ENCODE results near the gene CFAP77. TPM values are rescaled to one million over a fixed set of nuclear protein-coding genes. Genes with fewer than 3 reads are reported as not detected.

Gene CFAP77
- total and polyA plus RNA-seq, 7 experiments from 2014 or later, result not detected

GRCh38 chr9:132487351-132487791 is 77.4 kb downstream of the CFAP77 start:
- peak in 7 of 9 donors; percentile 52 to 82 (median 75) for DNase-seq
- Histone ChIP-seq H3K4me3 (ENCODE audit: low read length) (peak overlapping the region; percentile 17), H3K9me3 (ENCODE audit: control insufficient read depth in 2 of 3, low read length in 3 of 3) (no peaks in the 10 kb centered on the region), H3K27me3 (ENCODE audit: control insufficient read depth in 2 of 2, insufficient read depth in 2 of 2, low read length in 2 of 2) (peaks cover 0 to 8% of the 10 kb centered on the region in 2 donors), H3K4me1 (ENCODE audit: control insufficient read depth in 2 of 2, insufficient read depth in 2 of 2, low read length in 2 of 2) (peaks cover 22 to 23% of the 10 kb centered on the region in 2 donors), H3K36me3 (ENCODE audit: control insufficient read depth in 2 of 3, insufficient read depth in 3 of 3, low read length in 3 of 3) (no peaks in the 10 kb centered on the region), H3K27ac (ENCODE audit: low read depth, low read length) (no peak overlapping the region)
- intact Hi-C loops (cut with micrococcal nuclease), result loop anchor here in 1 of 2 donors (5.0 kb wide), 1 partner anchor 75 kb away; the partner anchor contains the start of gene CFAP77
- H3K4me3 Mint-ChIP-seq, result peak overlapping the region; percentile 35 to 79 (median 71)
- H3K4me1 Mint-ChIP-seq, result peaks cover 17 to 32% (median 26%) of the 10 kb centered on the region in 7 donors
- H3K9me3 Mint-ChIP-seq, result peaks cover 0 to 4% (median 0%) of the 10 kb centered on the region in 11 donors
- ChIA-PET POLR2A (no interaction called here), CTCF (no interaction called here)
- ATAC-seq, result peak; percentile 89
- peaks cover 50 to 68% (median 54%) of the 10 kb centered on the region in 5 donors for H3K27me3 Mint-ChIP-seq
- H3K36me3 Mint-ChIP-seq, result no peaks in the 10 kb centered on the region
- peak overlapping the region in 8 of 9 donors; percentile 13 to 89 (median 78) for H3K27ac Mint-ChIP-seq

DNA sequence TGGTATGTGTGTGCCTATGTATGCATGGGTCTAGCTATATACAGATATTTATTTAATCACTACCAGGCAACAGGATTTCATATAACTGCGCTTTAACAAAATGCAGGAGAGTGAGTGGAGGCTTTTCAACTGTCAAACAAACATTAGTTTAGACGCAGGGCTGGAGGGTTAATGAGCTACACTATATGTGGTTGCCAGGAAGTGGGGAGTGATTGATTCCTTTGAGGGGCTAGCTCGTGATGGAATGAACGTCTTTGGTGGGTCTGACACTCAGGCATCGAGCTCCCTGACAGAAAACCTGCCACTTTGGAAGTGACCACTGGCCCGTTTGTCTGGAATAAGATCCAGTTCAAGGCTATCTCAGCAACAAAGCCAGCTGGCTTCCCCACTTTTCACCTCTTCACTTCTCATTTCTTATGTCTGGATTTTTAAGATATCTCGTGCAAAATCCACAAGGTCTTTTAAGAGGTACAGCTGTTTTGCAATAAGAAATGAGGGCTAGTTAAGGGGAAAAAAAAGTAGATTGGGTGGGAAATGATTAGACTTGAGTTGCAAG is 78.0 kb downstream of the CFAP77 start:
- no peak for DNase-seq
- intact Hi-C loops (cut with micrococcal nuclease), result loop anchor here in 1 of 2 donors (5.0 kb wide), 1 partner anchor 76 kb away; the partner anchor contains the start of gene CFAP77
- peaks cover 0 to 4% (median 0%) of the 10 kb centered on the region in 11 donors for H3K9me3 Mint-ChIP-seq

GRCh38 chr9:132488626-132489025 is 78.6 kb downstream of the CFAP77 start:
- H3K27me3 Mint-ChIP-seq, result peaks cover 54 to 69% (median 66%) of the 10 kb centered on the region in 5 donors
- H3K27ac ChIP-seq (ENCODE audit: low read depth, low read length), result no peak overlapping the region
- H3K9me3 Mint-ChIP-seq, result peaks cover 0 to 4% (median 0%) of the 10 kb centered on the region in 11 donors
- ChIA-PET CTCF (no interaction called here), POLR2A (no interaction called here)
- H3K4me1 ChIP-seq (ENCODE audit: control insufficient read depth in 2 of 2, insufficient read depth in 2 of 2, low read length in 2 of 2), result peaks cover 22 to 23% of the 10 kb centered on the region in 2 donors
- H3K4me3 ChIP-seq (ENCODE audit: low read length), result no peak overlapping the region
- no peak for ATAC-seq
- H3K36me3 Mint-ChIP-seq, result no peaks in the 10 kb centered on the region
- peaks cover 17 to 32% (median 26%) of the 10 kb centered on the region in 7 donors for H3K4me1 Mint-ChIP-seq
- no peaks in the 10 kb centered on the region for H3K36me3 ChIP-seq (ENCODE audit: control insufficient read depth in 2 of 3, insufficient read depth in 3 of 3, low read length in 3 of 3)
- peak overlapping the region in 1 of 10 donors; percentile 76 for H3K4me3 Mint-ChIP-seq
- DNase-seq, result no peak
- no peaks in the 10 kb centered on the region for H3K9me3 ChIP-seq (ENCODE audit: control insufficient read depth in 2 of 3, low read length in 3 of 3)
- peak overlapping the region in 3 of 9 donors; percentile 26 to 83 (median 46) for H3K27ac Mint-ChIP-seq
- intact Hi-C loops (cut with micrococcal nuclease), result loop anchor here in 1 of 2 donors (5.0 kb wide), 1 partner anchor 76 kb away; the partner anchor contains the start of gene CFAP77
- peaks cover 0 to 12% of the 10 kb centered on the region in 2 donors for H3K27me3 ChIP-seq (ENCODE audit: control insufficient read depth in 2 of 2, insufficient read depth in 2 of 2, low read length in 2 of 2)

More for the DNA sequence above, 78.0 kb downstream of the CFAP77 start:
- Mint-ChIP-seq H3K4me3 (peak overlapping the region in 9 of 10 donors; percentile 35 to 79 (median 69)), H3K27me3 (peaks cover 52 to 69% (median 61%) of the 10 kb centered on the region in 5 donors), H3K36me3 (no peaks in the 10 kb centered on the region), H3K4me1 (peaks cover 17 to 32% (median 26%) of the 10 kb centered on the region in 7 donors), H3K27ac (peak overlapping the region in 6 of 9 donors; percentile 14 to 89 (median 78))
- peaks cover 22 to 23% of the 10 kb centered on the region in 2 donors for H3K4me1 ChIP-seq (ENCODE audit: control insufficient read depth in 2 of 2, insufficient read depth in 2 of 2, low read length in 2 of 2)
- ChIA-PET CTCF (no interaction called here), POLR2A (no interaction called here)
- H3K4me3 ChIP-seq (ENCODE audit: low read length), result peak overlapping the region; percentile 17
- no peaks in the 10 kb centered on the region for H3K36me3 ChIP-seq (ENCODE audit: control insufficient read depth in 2 of 3, insufficient read depth in 3 of 3, low read length in 3 of 3)
- H3K9me3 ChIP-seq (ENCODE audit: control insufficient read depth in 2 of 3, low read length in 3 of 3), result no peaks in the 10 kb centered on the region
- no peak for ATAC-seq
- no peak overlapping the region for H3K27ac ChIP-seq (ENCODE audit: low read depth, low read length)
- peaks cover 0 to 12% of the 10 kb centered on the region in 2 donors for H3K27me3 ChIP-seq (ENCODE audit: control insufficient read depth in 2 of 2, insufficient read depth in 2 of 2, low read length in 2 of 2)

- no peaks in the 10 kb centered on the region for H3K36me3 Mint-ChIP-seq
- no peak overlapping the region for H3K4me3 ChIP-seq (ENCODE audit: low read length)
- H3K4me1 ChIP-seq (ENCODE audit: control insufficient read depth in 2 of 2, insufficient read depth in 2 of 2, low read length in 2 of 2), result peaks cover 22 to 23% of the 10 kb centered on the region in 2 donors
- CTCF ChIA-PET, result no interaction called here
- peak overlapping the region in 1 of 10 donors; percentile 9 for H3K4me3 Mint-ChIP-seq
- H3K27me3 ChIP-seq (ENCODE audit: control insufficient read depth in 2 of 2, insufficient read depth in 2 of 2, low read length in 2 of 2), result peaks cover 0 to 12% of the 10 kb centered on the region in 2 donors
- peaks cover 0 to 4% (median 0%) of the 10 kb centered on the region in 11 donors for H3K9me3 Mint-ChIP-seq
- no peak overlapping the region for H3K27ac Mint-ChIP-seq
- no peak overlapping the region for H3K27ac ChIP-seq (ENCODE audit: low read depth, low read length)
- DNase-seq (no peak), ATAC-seq (no peak)
- H3K36me3 ChIP-seq (ENCODE audit: control insufficient read depth in 2 of 3, insufficient read depth in 3 of 3, low read length in 3 of 3), result no peaks in the 10 kb centered on the region
- H3K9me3 ChIP-seq (ENCODE audit: control insufficient read depth in 2 of 3, low read length in 3 of 3), result no peaks in the 10 kb centered on the region
- POLR2A ChIA-PET, result no interaction called here
- peaks cover 57 to 71% (median 62%) of the 10 kb centered on the region in 5 donors for H3K27me3 Mint-ChIP-seq
- peaks cover 17 to 32% (median 26%) of the 10 kb centered on the region in 7 donors for H3K4me1 Mint-ChIP-seq
- intact Hi-C loops (cut with micrococcal nuclease), result loop anchor here in 1 of 2 donors (5.0 kb wide), 1 partner anchor 77 kb away; the partner anchor contains the start of gene CFAP77
Measured at GRCh38 chr9:132489536-132489935, 79.5 kb downstream of the CFAP77 start.

GRCh38 chr9:132494857-132495256 is 84.8 kb downstream of the CFAP77 start:
- no peak overlapping the region for H3K4me3 Mint-ChIP-seq
- ATAC-seq (no peak), DNase-seq (no peak)
- H3K36me3 Mint-ChIP-seq, result no peaks in the 10 kb centered on the region
- H3K9me3 ChIP-seq (ENCODE audit: control insufficient read depth in 2 of 3, low read length in 3 of 3), result no peaks in the 10 kb centered on the region
- H3K9me3 Mint-ChIP-seq, result peaks cover 0 to 1% (median 0%) of the 10 kb centered on the region in 11 donors
- H3K4me3 ChIP-seq (ENCODE audit: low read length), result no peak overlapping the region
- H3K27ac ChIP-seq (ENCODE audit: low read depth, low read length), result no peak overlapping the region
- POLR2A ChIA-PET, result interaction anchor here (0.7 kb wide), 1 partner anchor 1239 kb away, joined by 3 read pairs; no protein-coding TSS in a partner anchor
- H3K27ac Mint-ChIP-seq, result no peak overlapping the region
- H3K27me3 ChIP-seq (ENCODE audit: control insufficient read depth in 2 of 2, insufficient read depth in 2 of 2, low read length in 2 of 2), result peaks cover 0 to 4% of the 10 kb centered on the region in 2 donors
- peaks cover 36 to 74% (median 50%) of the 10 kb centered on the region in 5 donors for H3K27me3 Mint-ChIP-seq
- H3K4me1 ChIP-seq (ENCODE audit: control insufficient read depth in 2 of 2, insufficient read depth in 2 of 2, low read length in 2 of 2), result no peaks in the 10 kb centered on the region
- CTCF ChIA-PET, result no interaction called here
- no peaks in the 10 kb centered on the region for H3K36me3 ChIP-seq (ENCODE audit: control insufficient read depth in 2 of 3, insufficient read depth in 3 of 3, low read length in 3 of 3)
- H3K4me1 Mint-ChIP-seq, result no peaks in the 10 kb centered on the region
- intact Hi-C loops (cut with micrococcal nuclease), result no loop called here

- DNase-seq (no peak), ATAC-seq (no peak)
- peaks cover 19 to 50% (median 31%) of the 10 kb centered on the region in 5 donors for H3K27me3 Mint-ChIP-seq
- no peak overlapping the region for H3K27ac Mint-ChIP-seq
- Histone ChIP-seq H3K36me3 (ENCODE audit: control insufficient read depth in 2 of 3, insufficient read depth in 3 of 3, low read length in 3 of 3) (no peaks in the 10 kb centered on the region), H3K9me3 (ENCODE audit: control insufficient read depth in 2 of 3, low read length in 3 of 3) (no peaks in the 10 kb centered on the region), H3K27me3 (ENCODE audit: control insufficient read depth in 2 of 2, insufficient read depth in 2 of 2, low read length in 2 of 2) (peaks cover 0 to under 1% of the 10 kb centered on the region in 2 donors), H3K27ac (ENCODE audit: low read depth, low read length) (no peak overlapping the region), H3K4me3 (ENCODE audit: low read length) (no peak overlapping the region), H3K4me1 (ENCODE audit: control insufficient read depth in 2 of 2, insufficient read depth in 2 of 2, low read length in 2 of 2) (no peaks in the 10 kb centered on the region)
- ChIA-PET POLR2A (no interaction called here), CTCF (interaction anchor here (0.6 to 1.0 kb wide), 2 partner anchors 10 to 1452 kb away, joined by 3 to 4 read pairs; no protein-coding TSS in a partner anchor)
- no peaks in the 10 kb centered on the region for H3K36me3 Mint-ChIP-seq
- H3K4me3 Mint-ChIP-seq, result no peak overlapping the region
- H3K4me1 Mint-ChIP-seq, result no peaks in the 10 kb centered on the region
- intact Hi-C loops (cut with micrococcal nuclease), result no loop called here
- H3K9me3 Mint-ChIP-seq, result peaks cover 0 to 1% (median 0%) of the 10 kb centered on the region in 11 donors
Measured at GRCh38 chr9:132497731-132498130, 87.7 kb downstream of the CFAP77 start.

Measured in naive thymus-derived CD4-positive, alpha-beta T cell (primary cell).